HepG2 (cell line): Measurements from ENCODE around the gene NDUFAF8. TPM values are rescaled to one million over a fixed set of nuclear protein-coding genes. Genes with fewer than 3 reads are reported as not detected.

Source experiments
- ARHGAP35 ChIP-seq: sonication (generic); formaldehyde crosslinking; IDR thresholded peaks from 2 replicates; pipeline ENCODE4 v1.9.0; 2022; ENCODE audit warnings: mild to moderate bottlenecking, inconsistent platforms, moderate library complexity, missing genetic modification reagents, borderline replicate concordance
- MAFK ChIP-seq, 2 experiments: IDR thresholded peaks in 1 of 2; conservative IDR thresholded peaks in 1 of 2; 2 replicates each; pipeline ENCODE4 v1.6.1; 2011; ENCODE audit warnings: improper control_type of control experiment in 2 of 2, low read length in 2 of 2
- PITX1 ChIP-seq: sonication (generic); formaldehyde crosslinking; IDR thresholded peaks from 2 replicates; pipeline ENCODE4 v1.5.1; 2020; ENCODE audit warnings: mild to moderate bottlenecking, missing genetic modification reagents
- RBFOX2 ChIP-seq: fragments of 200-400 bp; formaldehyde crosslinking; IDR thresholded peaks from 2 replicates; pipeline ENCODE4 v1.6.1; 2017; ENCODE audit warnings: low read depth, mild to moderate bottlenecking, low read length
- SAFB2 ChIP-seq: sonication (generic); formaldehyde crosslinking; IDR thresholded peaks from 2 replicates; pipeline ENCODE4 v1.5.1; 2020; ENCODE audit warnings: missing genetic modification reagents, low read depth, mild to moderate bottlenecking, borderline replicate concordance
- TCF12 ChIP-seq, 2 experiments: fragments of 450-650 bp in 1 of 2; sonication (generic) in 1 of 2; formaldehyde crosslinking in 1 of 2; IDR thresholded peaks; 2 replicates each; pipeline versions ENCODE4 v1.6.1 to v1.8.0; 2017 to 2022; ENCODE audit warnings: antibody characterized with exemption in 1 of 2, mild to moderate bottlenecking in 1 of 2, missing genetic modification reagents in 1 of 2, moderate library complexity in 1 of 2
- ZBTB42 ChIP-seq: sonication (generic); formaldehyde crosslinking; IDR thresholded peaks from 2 replicates; pipeline ENCODE4 v1.5.0; 2020; ENCODE audit warnings: mild to moderate bottlenecking, missing genetic modification reagents
- ZNF253 ChIP-seq: sonication (generic); formaldehyde crosslinking; IDR thresholded peaks from 2 replicates; pipeline ENCODE4 v1.8.0; 2022; ENCODE audit warnings: mild to moderate bottlenecking, missing genetic modification reagents, borderline replicate concordance
- ZNF263 ChIP-seq: sonication (generic); formaldehyde crosslinking; IDR thresholded peaks from 2 replicates; pipeline ENCODE4 v1.4.0; 2020; ENCODE audit warnings: missing genetic modification reagents
- ZNF577 ChIP-seq: sonication (generic); formaldehyde crosslinking; IDR thresholded peaks from 2 replicates; pipeline ENCODE4 v1.4.0; 2020; ENCODE audit warnings: mild to moderate bottlenecking, low read depth, missing genetic modification reagents, borderline replicate concordance
- polyA plus RNA-seq, 8 experiments: library from polyadenylated mRNA; depleted of rRNA in 3 of 8; stranded (reverse) in 7 of 8; unstranded in 1 of 8; fragments of >200 nt; fragmentation: Illumina TruSeq in 4 of 8; extraction: Trizol in 4 of 8; gene quantifications; 2 replicates each; pipeline versions ENCODE4 v1.2.1 to v1.2.3, GENCODE V29; 2011 to 2016; ENCODE audit warnings: low read depth in 4 of 8, missing spikeins in 1 of 8, mixed read lengths in 1 of 8; ENCODE audit not compliant: insufficient read depth in 1 of 8
- total RNA-seq, 5 experiments: library from RNA; depleted of rRNA; stranded (reverse); fragments of >200 nt; fragmentation: Illumina TruSeq; extraction: Trizol; gene quantifications; 2 replicates each; pipeline ENCODE4 v1.2.3, GENCODE V29; 2016; ENCODE audit warnings: low read depth in 1 of 5
- TF ChIP-seq, protein P1 (sequence below): sonication (generic); formaldehyde crosslinking; IDR thresholded peaks from 2 replicates; pipeline ENCODE4 v1.4.0; 2020; ENCODE audit warnings: missing genetic modification reagents, borderline replicate concordance
- TF ChIP-seq, protein P2 (sequence below): IDR thresholded peaks from 2 replicates; pipeline ENCODE4 v1.6.1; 2016; ENCODE audit warnings: control low read depth
- TF ChIP-seq, protein P3 (sequence below): sonication (generic); formaldehyde crosslinking; IDR thresholded peaks from 2 replicates; pipeline ENCODE4 v1.8.0; 2022; ENCODE audit warnings: mild to moderate bottlenecking, missing genetic modification reagents, borderline replicate concordance
- TF ChIP-seq, protein P4 (sequence below): sonication (generic); formaldehyde crosslinking; IDR thresholded peaks from 2 replicates; pipeline ENCODE4 v1.9.0; 2021; ENCODE audit warnings: missing genetic modification reagents, borderline replicate concordance
- TF ChIP-seq, protein P5 (sequence below): sonication (generic); formaldehyde crosslinking; IDR thresholded peaks from 2 replicates; pipeline ENCODE4 v1.4.0; 2020; ENCODE audit warnings: mild to moderate bottlenecking, missing genetic modification reagents

Gene NDUFAF8
- total and polyA plus RNA-seq, 2 of the 13 experiments (the other 11 are each of a cell fraction or from before 2014, with no cell fraction given): 75.6 to 233 TPM

DNA sequence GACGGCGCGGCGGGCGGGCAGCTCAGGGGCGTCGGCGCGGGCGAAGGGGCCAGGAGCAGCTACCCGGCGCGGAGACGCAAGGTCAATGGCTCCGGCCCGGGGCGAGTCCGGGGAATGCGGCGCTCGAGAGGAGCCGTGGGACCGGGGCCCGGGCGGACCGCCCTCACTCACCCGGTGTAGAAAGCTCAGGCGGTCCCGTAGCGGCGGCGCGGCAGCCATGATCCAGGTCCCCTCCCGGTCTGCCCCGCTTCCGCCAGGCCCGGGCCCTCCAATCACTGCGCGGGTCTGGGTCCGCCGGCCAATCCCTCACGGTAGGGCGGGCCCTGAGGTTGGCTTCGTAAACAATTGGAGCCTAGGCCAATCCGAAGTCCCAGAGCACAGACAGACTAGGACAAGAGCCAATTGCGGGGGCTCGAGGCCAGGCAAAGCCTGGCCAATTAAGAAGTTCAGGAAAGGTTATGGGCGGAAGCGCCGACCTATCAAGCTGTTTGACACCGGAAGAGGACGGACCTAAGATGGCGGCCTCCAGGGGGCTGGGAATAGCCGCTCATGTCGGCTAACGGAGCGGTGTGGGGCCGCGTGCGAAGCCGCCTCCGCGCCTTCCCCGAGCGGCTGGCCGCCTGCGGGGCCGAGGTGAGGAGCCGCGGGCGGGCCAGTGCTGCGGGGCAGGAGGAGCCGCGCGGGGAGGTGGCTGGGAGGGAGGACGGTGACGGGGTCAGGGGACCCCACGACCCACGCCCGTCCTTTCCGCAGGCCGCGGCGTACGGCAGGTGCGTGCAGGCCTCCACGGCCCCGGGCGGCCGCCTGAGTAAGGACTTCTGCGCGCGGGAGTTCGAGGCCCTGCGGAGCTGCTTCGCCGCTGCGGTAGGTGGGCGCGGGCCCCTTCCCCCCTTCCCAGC is at the start of gene NDUFAF8, which contains the start of gene TEPSIN (continued):
- peak; percentile 75; the same call in 1 of the 2 replicates for TF ChIP-seq ARHGAP35 (CRISPR knock-in tag)
- peak; percentile 79 for TF ChIP-seq ZNF263 (CRISPR knock-in tag)
- TF ChIP-seq SAFB2 (CRISPR knock-in tag): peak; percentile 64
- TF ChIP-seq ZNF577 (CRISPR knock-in tag): no peak
- TF ChIP-seq RBFOX2: peak; percentile 97
- TF ChIP-seq PITX1 (CRISPR knock-in tag): 0 out of 2 replicates have a peak, but pooled peaks have one; percentile 45
- TF ChIP-seq, protein P1, sequence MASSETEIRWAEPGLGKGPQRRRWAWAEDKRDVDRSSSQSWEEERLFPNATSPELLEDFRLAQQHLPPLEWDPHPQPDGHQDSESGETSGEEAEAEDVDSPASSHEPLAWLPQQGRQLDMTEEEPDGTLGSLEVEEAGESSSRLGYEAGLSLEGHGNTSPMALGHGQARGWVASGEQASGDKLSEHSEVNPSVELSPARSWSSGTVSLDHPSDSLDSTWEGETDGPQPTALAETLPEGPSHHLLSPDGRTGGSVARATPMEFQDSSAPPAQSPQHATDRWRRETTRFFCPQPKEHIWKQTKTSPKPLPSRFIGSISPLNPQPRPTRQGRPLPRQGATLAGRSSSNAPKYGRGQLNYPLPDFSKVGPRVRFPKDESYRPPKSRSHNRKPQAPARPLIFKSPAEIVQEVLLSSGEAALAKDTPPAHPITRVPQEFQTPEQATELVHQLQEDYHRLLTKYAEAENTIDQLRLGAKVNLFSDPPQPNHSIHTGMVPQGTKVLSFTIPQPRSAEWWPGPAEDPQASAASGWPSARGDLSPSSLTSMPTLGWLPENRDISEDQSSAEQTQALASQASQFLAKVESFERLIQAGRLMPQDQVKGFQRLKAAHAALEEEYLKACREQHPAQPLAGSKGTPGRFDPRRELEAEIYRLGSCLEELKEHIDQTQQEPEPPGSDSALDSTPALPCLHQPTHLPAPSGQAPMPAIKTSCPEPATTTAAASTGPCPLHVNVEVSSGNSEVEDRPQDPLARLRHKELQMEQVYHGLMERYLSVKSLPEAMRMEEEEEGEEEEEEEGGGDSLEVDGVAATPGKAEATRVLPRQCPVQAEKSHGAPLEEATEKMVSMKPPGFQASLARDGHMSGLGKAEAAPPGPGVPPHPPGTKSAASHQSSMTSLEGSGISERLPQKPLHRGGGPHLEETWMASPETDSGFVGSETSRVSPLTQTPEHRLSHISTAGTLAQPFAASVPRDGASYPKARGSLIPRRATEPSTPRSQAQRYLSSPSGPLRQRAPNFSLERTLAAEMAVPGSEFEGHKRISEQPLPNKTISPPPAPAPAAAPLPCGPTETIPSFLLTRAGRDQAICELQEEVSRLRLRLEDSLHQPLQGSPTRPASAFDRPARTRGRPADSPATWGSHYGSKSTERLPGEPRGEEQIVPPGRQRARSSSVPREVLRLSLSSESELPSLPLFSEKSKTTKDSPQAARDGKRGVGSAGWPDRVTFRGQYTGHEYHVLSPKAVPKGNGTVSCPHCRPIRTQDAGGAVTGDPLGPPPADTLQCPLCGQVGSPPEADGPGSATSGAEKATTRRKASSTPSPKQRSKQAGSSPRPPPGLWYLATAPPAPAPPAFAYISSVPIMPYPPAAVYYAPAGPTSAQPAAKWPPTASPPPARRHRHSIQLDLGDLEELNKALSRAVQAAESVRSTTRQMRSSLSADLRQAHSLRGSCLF (CRISPR knock-in tag): no peak
- peak; percentile 89 for TF ChIP-seq ZNF253
- 0 out of 2 replicates have a peak, but pooled peaks have one; percentile 43 for TF ChIP-seq ZBTB42 (CRISPR knock-in tag)
- no peak for TF ChIP-seq TCF12 (IDR thresholded peaks at IDR 0.05)
- TF ChIP-seq TCF12 (CRISPR knock-in tag; IDR thresholded peaks at IDR 0.05): no peak; the same call in none of the 2 replicates
- TF ChIP-seq, protein P2, sequence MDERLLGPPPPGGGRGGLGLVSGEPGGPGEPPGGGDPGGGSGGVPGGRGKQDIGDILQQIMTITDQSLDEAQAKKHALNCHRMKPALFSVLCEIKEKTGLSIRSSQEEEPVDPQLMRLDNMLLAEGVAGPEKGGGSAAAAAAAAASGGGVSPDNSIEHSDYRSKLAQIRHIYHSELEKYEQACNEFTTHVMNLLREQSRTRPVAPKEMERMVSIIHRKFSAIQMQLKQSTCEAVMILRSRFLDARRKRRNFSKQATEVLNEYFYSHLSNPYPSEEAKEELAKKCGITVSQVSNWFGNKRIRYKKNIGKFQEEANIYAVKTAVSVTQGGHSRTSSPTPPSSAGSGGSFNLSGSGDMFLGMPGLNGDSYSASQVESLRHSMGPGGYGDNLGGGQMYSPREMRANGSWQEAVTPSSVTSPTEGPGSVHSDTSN (CRISPR knock-in tag): peak; percentile 95
- TF ChIP-seq, protein P3, sequence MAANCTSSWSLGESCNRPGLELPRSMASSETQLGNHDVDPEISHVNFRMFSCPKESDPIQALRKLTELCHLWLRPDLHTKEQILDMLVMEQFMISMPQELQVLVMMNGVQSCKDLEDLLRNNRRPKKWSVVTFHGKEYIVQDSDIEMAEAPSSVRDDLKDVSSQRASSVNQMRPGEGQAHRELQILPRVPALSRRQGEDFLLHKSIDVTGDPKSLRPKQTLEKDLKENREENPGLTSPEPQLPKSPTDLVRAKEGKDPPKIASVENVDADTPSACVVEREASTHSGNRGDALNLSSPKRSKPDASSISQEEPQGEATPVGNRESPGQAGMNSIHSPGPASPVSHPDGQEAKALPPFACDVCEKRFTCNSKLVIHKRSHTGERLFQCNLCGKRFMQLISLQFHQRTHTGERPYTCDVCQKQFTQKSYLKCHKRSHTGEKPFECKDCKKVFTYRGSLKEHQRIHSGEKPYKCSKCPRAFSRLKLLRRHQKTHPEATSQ (CRISPR knock-in tag): no peak
- TF ChIP-seq, protein P4, sequence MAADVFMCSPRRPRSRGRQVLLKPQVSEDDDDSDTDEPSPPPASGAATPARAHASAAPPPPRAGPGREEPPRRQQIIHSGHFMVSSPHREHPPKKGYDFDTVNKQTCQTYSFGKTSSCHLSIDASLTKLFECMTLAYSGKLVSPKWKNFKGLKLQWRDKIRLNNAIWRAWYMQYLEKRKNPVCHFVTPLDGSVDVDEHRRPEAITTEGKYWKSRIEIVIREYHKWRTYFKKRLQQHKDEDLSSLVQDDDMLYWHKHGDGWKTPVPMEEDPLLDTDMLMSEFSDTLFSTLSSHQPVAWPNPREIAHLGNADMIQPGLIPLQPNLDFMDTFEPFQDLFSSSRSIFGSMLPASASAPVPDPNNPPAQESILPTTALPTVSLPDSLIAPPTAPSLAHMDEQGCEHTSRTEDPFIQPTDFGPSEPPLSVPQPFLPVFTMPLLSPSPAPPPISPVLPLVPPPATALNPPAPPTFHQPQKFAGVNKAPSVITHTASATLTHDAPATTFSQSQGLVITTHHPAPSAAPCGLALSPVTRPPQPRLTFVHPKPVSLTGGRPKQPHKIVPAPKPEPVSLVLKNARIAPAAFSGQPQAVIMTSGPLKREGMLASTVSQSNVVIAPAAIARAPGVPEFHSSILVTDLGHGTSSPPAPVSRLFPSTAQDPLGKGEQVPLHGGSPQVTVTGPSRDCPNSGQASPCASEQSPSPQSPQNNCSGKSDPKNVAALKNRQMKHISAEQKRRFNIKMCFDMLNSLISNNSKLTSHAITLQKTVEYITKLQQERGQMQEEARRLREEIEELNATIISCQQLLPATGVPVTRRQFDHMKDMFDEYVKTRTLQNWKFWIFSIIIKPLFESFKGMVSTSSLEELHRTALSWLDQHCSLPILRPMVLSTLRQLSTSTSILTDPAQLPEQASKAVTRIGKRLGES (CRISPR knock-in tag): no peak
- TF ChIP-seq, protein P5, sequence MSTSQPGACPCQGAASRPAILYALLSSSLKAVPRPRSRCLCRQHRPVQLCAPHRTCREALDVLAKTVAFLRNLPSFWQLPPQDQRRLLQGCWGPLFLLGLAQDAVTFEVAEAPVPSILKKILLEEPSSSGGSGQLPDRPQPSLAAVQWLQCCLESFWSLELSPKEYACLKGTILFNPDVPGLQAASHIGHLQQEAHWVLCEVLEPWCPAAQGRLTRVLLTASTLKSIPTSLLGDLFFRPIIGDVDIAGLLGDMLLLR (CRISPR knock-in tag): peak; percentile 60
- TF ChIP-seq MAFK (conservative IDR thresholded peaks at IDR 0.05 in 1 of 2, IDR thresholded peaks at IDR 0.05 in 1 of 2; ENCODE audit: low read length in 2 of 2): no peak
